ENCODE measurements around the gene C9orf43. TPM values are rescaled to one million over a fixed set of nuclear protein-coding genes. Genes with fewer than 3 reads are reported as not detected.

C9orf43 gene
- total RNA-seq, 1 donor from 2014 or later, result 1.3 TPM

DNA sequence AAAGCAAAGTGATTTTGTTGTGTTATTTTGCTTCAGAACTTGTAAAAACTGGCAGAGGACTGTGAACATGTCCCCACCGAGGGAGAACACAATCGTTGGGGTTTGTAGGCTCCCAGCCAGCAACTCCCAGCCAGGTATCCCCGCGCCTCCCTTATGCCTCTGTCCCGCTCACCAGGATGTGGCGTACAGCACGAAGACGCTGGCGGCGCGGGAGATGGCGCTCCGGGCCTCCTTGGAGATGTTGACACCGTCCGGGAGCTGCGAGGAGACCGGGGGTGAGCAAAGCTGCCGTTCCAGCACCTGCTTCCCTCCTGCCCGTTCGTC is 702 bp upstream of the C9orf43 start:
- H3K4me1 Mint-ChIP-seq, result peaks cover 16% of the 10 kb centered on the region
- peak overlapping the region; percentile 92 for H3K9ac ChIP-seq
- DNase-seq (ENCODE audit: low spot score), result no peak
- peak overlapping the region; percentile 84 for H3K4me3 ChIP-seq
- H3K4me1 ChIP-seq, result peaks cover 11% of the 10 kb centered on the region
- peak overlapping the region; percentile 96 for H3K27ac Mint-ChIP-seq
- peaks cover 45% of the 10 kb centered on the region for H3F3A ChIP-seq (ENCODE audit: low read depth)
- H3K79me2 ChIP-seq (ENCODE audit: low read depth), result peaks cover 20% of the 10 kb centered on the region
- H3K9me3 Mint-ChIP-seq, result no peaks in the 10 kb centered on the region
- TF ChIP-seq EZH2phosphoT487 (IDR thresholded peaks at IDR 0.05), result no peak
- TF ChIP-seq, protein P1, sequence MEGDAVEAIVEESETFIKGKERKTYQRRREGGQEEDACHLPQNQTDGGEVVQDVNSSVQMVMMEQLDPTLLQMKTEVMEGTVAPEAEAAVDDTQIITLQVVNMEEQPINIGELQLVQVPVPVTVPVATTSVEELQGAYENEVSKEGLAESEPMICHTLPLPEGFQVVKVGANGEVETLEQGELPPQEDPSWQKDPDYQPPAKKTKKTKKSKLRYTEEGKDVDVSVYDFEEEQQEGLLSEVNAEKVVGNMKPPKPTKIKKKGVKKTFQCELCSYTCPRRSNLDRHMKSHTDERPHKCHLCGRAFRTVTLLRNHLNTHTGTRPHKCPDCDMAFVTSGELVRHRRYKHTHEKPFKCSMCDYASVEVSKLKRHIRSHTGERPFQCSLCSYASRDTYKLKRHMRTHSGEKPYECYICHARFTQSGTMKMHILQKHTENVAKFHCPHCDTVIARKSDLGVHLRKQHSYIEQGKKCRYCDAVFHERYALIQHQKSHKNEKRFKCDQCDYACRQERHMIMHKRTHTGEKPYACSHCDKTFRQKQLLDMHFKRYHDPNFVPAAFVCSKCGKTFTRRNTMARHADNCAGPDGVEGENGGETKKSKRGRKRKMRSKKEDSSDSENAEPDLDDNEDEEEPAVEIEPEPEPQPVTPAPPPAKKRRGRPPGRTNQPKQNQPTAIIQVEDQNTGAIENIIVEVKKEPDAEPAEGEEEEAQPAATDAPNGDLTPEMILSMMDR (IDR thresholded peaks at IDR 0.05), result no peak
- no peak for TF ChIP-seq EZH2 (IDR thresholded peaks at IDR 0.05)
- peaks cover 6% of the 10 kb centered on the region for H3K36me3 ChIP-seq
- peaks cover 12% of the 10 kb centered on the region for H3K36me3 Mint-ChIP-seq
- peak overlapping the region; percentile 99 for H3K4me3 Mint-ChIP-seq
- peak overlapping the region; percentile 81 for H2AFZ ChIP-seq (replicated peaks)
- peak overlapping the region; percentile 92 for H3K27ac ChIP-seq
- H3K4me2 ChIP-seq, result peak overlapping the region; percentile 80
- H4K20me1 ChIP-seq (ENCODE audit: low read depth), result no peaks in the 10 kb centered on the region
- no peaks in the 10 kb centered on the region for H3K9me3 ChIP-seq (ENCODE audit: low read depth)
- no peaks in the 10 kb centered on the region for H3K27me3 Mint-ChIP-seq (ENCODE audit: insufficient read depth, low read depth)
- H3K27me3 ChIP-seq, result no peaks in the 10 kb centered on the region

DNA sequence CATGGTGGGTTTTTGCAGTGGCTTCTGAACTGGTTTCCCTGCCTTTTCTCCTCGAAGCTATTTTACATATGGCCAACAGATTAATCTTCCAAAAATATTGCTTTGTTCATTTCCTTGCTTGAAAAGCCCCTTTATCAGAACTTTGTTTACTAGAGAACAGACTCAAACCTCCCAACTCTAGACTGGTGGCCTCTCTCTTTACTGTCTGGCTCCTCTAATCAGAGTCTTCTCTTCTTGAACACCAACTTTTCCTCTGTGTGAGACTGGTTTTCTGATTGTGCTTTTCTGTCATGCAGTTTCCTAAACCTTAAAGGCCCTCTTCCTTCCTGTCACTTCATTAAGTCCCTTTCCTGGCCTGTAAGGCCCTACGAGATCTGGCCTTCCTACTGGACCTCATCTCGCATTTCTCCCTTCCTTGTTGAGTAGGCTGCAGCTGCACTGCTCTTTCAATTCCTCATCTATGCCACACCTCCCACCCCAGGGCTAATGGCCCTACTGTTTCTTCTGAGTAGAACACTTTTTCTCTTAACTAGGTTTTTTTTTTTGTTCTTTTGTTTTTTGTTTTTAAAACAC is 5.7 kb downstream of the C9orf43 start:
- Histone ChIP-seq H3K4me1 (peaks cover 11% of the 10 kb centered on the region), H3K36me3 (no peaks in the 10 kb centered on the region), H2AFZ (replicated peaks) (peak overlapping the region; percentile 93), H3K9me3 (ENCODE audit: low read depth) (no peaks in the 10 kb centered on the region), H3K4me2 (no peak overlapping the region), H4K20me1 (ENCODE audit: low read depth) (no peaks in the 10 kb centered on the region), H3K4me3 (no peak overlapping the region), H3K9ac (no peak overlapping the region), H3K27me3 (no peaks in the 10 kb centered on the region), H3K79me2 (ENCODE audit: low read depth) (no peaks in the 10 kb centered on the region), H3K27ac (no peak overlapping the region), H3F3A (ENCODE audit: low read depth) (peaks cover 5% of the 10 kb centered on the region)
- H3K9me3 Mint-ChIP-seq, result no peaks in the 10 kb centered on the region
- no peaks in the 10 kb centered on the region for H3K36me3 Mint-ChIP-seq
- H3K4me3 Mint-ChIP-seq, result no peak overlapping the region
- no peak for DNase-seq (ENCODE audit: low spot score)
- H3K4me1 Mint-ChIP-seq, result peaks cover 7% of the 10 kb centered on the region
- H3K27ac Mint-ChIP-seq, result no peak overlapping the region
- no peaks in the 10 kb centered on the region for H3K27me3 Mint-ChIP-seq (ENCODE audit: insufficient read depth, low read depth)
- TF ChIP-seq, protein P1 (IDR thresholded peaks at IDR 0.05), result no peak
- no peak for TF ChIP-seq EZH2phosphoT487 (IDR thresholded peaks at IDR 0.05)
- TF ChIP-seq EZH2 (IDR thresholded peaks at IDR 0.05), result no peak

DNA sequence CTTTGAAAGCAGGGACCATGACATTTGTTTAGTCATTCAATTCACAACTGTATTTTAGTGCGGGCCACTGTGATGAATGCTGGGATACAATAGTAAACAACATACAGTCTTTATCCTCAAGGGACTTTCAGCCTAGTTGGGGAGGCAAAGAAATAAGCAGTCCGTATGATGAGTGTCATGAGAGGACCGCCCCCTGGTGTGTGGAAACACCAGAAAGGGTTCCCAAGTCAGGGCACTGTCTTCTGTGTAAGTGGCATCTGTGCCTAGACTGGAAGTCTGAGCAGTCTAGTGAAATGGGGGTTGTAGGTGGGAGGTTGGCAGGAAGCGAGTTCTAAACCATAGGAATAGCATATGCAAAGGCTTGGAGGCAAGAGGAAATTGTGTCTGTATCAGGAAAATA is 6.8 kb downstream of the C9orf43 start:
- Histone ChIP-seq H3K36me3 (no peaks in the 10 kb centered on the region), H3K4me1 (peaks cover 7% of the 10 kb centered on the region), H3F3A (ENCODE audit: low read depth) (peaks cover 5% of the 10 kb centered on the region), H3K9ac (no peak overlapping the region), H2AFZ (replicated peaks) (no peak overlapping the region), H3K27ac (no peak overlapping the region), H4K20me1 (ENCODE audit: low read depth) (no peaks in the 10 kb centered on the region), H3K79me2 (ENCODE audit: low read depth) (no peaks in the 10 kb centered on the region), H3K4me2 (no peak overlapping the region), H3K27me3 (no peaks in the 10 kb centered on the region), H3K9me3 (ENCODE audit: low read depth) (no peaks in the 10 kb centered on the region), H3K4me3 (no peak overlapping the region)
- no peak for TF ChIP-seq EZH2 (IDR thresholded peaks at IDR 0.05)
- TF ChIP-seq, protein P1 (IDR thresholded peaks at IDR 0.05), result no peak
- TF ChIP-seq EZH2phosphoT487 (IDR thresholded peaks at IDR 0.05), result no peak
- no peaks in the 10 kb centered on the region for H3K9me3 Mint-ChIP-seq
- H3K27me3 Mint-ChIP-seq (ENCODE audit: insufficient read depth, low read depth), result no peaks in the 10 kb centered on the region
- DNase-seq (ENCODE audit: low spot score), result no peak
- peaks cover 7% of the 10 kb centered on the region for H3K4me1 Mint-ChIP-seq
- no peaks in the 10 kb centered on the region for H3K36me3 Mint-ChIP-seq
- no peak overlapping the region for H3K27ac Mint-ChIP-seq
- H3K4me3 Mint-ChIP-seq, result no peak overlapping the region
